Inflammatory macrophage treated with lipopolysaccharide for 1 hour (primary cell): ENCODE results near the gene COP1.
"Not testable (repeated sequence)": the region's sequence is repeated elsewhere in the genome, so short reads cannot be mapped to it uniquely, and the experiment has no call there.

Source experiments
- DNase-seq, 2 donors: peaks; one replicate each; pipeline ENCODE4 v3.0.0-alpha.2; 2020 to 2022

The COP1 gene

GRCh38 chr1:176206961-176207902 lies at the start of gene COP1:
TSS of gene COP1 (minus strand) at chr1:176207286. CDS start at chr1:176206978, 308 bp downstream.
- peak; percentile 96 to 97 for DNase-seq

DNA sequence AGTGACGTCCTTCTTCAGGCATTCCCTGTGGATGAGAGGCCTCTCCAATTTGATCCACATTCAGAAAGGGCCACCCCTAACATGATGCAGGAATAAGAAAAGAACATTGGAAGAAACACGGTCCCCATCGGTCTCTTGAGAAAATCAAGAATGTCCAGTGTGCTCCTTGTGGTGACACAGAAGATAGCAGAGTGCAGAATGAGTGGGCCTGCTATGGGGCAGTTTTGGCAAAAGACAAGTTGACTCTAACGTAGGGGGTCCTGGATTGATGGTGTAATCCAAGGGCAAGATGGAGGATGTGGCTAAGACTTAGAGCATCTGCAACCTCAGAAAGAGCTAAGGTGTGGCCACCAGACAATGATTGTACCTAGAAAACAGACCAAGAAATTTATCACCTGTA lies 45.1 kb upstream of the COP1 start:
- DNase-seq = no peak

- no peak for DNase-seq
Observed at GRCh38 chr1:176244851-176245250, 37.8 kb upstream of the COP1 start.

DNA sequence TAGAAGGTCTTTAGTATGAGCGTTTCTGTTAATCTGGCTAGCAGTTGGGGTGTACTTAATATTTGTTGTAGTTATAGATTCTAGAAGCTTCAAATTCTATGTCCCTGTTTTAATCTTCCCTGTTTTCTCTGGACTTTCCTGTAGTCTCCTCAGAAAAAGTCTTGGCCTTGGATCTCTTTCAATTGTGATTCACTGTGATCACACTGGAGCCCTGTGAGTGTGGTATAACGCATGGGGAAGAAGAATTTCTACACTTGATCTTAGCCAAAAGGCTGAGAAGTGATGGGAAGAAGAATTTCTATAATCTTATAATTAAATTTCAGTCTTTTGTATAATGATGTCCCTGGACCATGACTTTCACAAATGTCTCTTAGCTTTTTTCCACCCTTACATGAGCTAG lies 36.7 kb upstream of the COP1 start:
- no peak for DNase-seq

DNA sequence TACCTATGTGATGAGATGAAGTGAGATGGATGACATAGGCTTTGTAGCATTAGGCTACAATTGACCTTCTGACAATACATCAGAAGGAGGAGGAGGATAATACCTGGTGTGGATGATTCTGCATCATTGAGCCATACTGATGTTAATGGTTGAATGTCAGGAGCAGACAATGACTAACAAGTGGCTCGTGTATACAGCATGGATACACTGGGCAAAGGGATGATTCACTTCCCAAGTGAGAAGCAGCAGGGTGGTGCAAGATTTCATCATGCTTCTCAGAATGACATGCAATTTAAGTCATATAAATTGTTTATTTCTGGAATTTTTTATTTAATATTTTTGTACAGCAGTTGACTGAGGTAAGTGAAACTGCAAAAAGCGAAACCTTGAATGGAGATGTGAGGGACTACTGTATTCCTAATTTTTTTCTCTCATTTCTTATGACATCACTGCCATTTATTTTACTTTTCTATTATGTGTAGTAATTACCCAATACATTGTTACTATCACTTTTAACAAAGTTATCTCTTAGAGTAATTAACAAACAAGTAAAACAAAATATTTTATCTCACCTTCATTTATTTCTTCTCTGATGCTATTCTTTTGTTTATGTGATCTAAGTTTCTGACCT lies 34.4 kb upstream of the COP1 start:
- DNase-seq = peak; percentile 62 to 64

DNA sequence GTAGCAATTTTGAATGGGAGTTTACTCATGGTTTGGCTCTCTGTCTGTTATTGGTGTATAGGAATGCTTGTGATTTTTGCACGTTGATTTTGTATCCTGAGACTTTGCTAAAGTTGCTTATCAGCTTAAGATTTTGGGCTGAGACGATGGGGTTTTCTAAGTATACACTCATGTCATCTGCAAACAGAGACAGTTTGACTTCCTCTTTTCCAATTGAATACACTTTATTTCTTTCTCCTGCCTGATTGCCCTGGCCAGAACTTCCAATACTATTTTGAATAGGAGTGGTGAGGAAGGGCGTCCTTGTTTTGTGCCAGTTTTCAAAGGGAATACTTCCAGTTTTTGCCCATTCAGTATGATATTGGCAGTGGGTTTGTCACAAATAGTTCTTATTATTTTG lies 26.6 kb upstream of the COP1 start:
- not testable (repeated sequence) for DNase-seq

GRCh38 chr1:176227579-176227978 lies 20.5 kb upstream of the COP1 start:
- no peak for DNase-seq

GRCh38 chr1:176225911-176226310 lies 18.8 kb upstream of the COP1 start:
- DNase-seq = no peak

- no peak for DNase-seq
Observed at GRCh38 chr1:176225479-176225875, 18.4 kb upstream of the COP1 start.

DNA sequence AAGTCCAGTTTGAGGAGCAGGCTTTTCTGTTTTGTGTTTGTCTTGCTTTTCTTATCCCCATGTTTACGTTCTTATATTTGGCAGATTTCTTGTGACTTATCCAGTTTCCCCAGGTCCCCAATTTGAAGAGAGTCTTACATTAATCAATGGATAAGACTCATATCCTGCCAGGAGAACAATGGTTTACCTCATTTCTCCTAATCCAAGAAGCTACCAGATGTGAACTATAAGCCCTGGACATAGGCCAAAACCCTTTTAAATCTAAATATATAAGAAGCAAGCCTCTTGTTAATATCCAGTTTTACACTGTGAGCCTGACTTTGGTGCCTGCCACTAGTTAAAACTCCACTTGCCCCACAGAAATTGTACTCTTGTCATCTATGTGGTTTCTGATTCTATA lies 15.1 kb upstream of the COP1 start:
- no peak for DNase-seq

GRCh38 chr1:176220100-176220689 lies 13.1 kb upstream of the COP1 start:
- DNase-seq = no peak

DNA sequence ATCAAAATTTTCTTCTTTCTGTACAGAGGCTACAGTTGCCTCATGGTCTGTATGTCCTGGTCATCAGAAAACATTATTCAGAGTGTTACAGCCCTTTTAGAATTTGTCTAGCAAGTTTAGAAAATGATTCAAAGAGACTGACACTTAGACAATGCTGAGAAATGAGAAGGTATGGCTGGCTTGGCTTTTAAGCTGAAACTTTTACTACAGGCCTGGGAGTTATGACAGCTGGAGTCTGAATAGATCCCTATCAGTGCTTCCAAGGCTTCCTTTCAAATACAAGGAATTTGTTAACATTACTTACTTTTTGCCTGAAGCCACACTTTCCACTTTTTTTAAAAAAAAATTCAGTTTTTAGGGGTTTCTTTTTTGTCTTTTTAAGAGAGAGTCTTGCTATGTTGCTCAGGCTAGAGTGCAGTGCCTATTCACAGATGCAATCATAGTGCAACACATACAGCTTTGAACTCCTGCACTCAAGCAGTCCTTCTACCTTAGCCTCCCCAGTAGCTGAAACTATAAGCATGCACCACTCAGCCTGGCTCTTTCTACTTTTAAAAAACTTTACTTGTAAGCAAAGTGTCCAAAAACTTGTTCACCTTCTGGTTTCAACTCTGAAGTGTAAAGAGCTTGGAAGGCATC lies 10.5 kb upstream of the COP1 start:
- DNase-seq = no peak

- no peak for DNase-seq
Observed at GRCh38 chr1:176216031-176216430, 8.9 kb upstream of the COP1 start.

GRCh38 chr1:176211396-176212165 lies 4.5 kb upstream of the COP1 start:
- peak; percentile 63 to 73 for DNase-seq

DNA sequence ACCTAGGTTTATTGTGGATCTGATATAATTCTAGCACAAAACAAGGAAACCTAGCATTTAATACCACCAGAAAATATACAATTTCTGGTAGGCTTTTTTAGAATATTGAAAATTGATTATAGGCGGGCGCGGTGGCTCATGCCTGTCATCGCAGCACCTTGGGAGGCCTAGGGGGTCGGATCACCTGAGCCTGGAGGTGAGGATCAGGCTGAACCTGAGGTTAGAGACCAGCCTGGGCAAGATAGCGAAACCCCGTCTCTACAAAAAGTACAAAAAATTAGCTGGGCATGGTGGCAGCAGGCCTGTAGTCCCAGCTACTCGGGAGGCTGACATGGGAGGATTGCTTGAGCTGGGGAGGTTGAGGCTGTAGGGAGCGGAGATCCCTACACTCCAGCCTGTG lies 948 bp upstream of the COP1 start:
- no peak for DNase-seq

DNA sequence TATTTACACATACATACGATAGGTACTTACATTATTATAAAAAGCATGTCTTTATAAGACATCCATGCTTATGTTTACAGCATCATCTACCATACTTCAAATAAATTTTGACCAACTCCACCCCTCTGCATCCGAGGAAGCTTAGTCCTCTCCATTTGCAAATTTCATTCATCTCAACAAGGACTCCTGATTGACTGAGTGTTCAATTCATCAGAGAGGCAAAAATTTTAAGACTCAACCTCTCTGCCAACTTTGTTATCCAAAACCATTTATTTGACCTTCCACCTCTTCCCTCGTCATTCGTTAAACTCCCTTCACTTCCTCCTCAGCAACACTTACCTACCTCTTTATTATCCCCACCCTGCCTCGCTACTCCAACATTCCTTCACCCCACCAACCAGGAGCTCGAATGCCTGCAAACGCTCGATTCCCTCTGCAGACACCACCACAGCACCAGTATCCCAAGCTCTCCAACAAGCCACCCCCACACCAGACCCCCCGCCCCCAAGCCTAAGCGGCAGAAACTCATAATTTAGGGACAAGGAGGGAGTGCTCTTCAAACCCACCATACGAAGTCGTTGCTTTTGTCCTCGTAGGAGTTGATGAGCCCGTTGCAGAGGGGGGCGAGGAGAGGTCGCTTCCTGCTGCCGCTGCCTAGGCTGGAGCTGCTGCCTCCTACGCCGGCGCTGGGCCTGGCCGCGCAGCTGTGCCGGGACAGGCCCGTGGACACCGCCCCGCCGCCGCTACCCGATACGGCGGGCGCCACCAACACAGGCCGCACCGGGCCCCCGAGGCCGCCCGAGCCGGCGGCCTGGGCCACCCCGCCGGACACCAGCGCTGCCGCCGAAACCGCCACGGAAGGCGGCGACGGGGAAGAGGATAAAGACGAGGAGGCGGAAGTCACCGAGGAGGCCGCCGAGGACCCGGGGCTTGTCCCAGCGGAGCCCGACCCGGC lies 803 bp downstream of the COP1 start:
- peak; percentile 37 to 52 for DNase-seq

- peak; percentile 72 to 75 for DNase-seq
Observed at GRCh38 chr1:176205332-176205914, 1.7 kb downstream of the COP1 start.

- not testable (repeated sequence) for DNase-seq
Observed at GRCh38 chr1:176204655-176205054, 2.4 kb downstream of the COP1 start.

GRCh38 chr1:176203735-176204134 lies 3.4 kb downstream of the COP1 start:
- no peak for DNase-seq

GRCh38 chr1:176201568-176201967 lies 5.5 kb downstream of the COP1 start:
- DNase-seq = no peak

DNA sequence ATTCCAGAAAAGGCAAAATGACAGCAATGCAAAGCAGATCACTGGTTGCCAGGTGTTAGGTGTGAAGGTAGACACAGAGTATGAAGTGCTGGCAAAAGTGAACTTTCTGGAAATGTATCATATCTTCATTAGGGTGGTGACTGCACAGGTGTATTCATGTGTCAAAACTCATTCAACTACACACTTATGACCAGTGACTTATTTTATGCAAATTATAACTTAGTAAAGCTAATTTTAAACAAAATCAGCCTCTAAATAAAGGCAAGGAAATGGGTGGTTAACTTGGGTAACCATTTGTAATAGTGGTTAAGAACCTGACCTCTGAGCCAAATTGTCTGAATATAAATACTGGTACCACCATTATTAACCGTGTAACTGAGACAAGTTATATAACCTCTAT lies 7.4 kb downstream of the COP1 start:
- no peak for DNase-seq
